Ascending aorta (tissue), 2 donors: Measurements from ENCODE around the gene NFS1. TPM values are rescaled to one million over a fixed set of nuclear protein-coding genes. Genes with fewer than 3 reads are reported as not detected.

Experiments used
- DNase-seq, 2 donors: peaks; one replicate each; pipeline ENCODE4 v3.0.0-alpha.2; 2019; ENCODE audit warnings: low spot score in 2 of 2
- H3K27ac ChIP-seq, 2 donors: fragments of 200-600 bp; sonication (generic); one replicate each; pipeline ENCODE4 v1.5.1; 2016 to 2017; ENCODE audit warnings: mild to moderate bottlenecking in 1 of 2
- H3K27me3 ChIP-seq: fragments of 200-600 bp; sonication (generic); one replicate; pipeline ENCODE4 v1.5.1; 2017
- H3K36me3 ChIP-seq, 2 donors: fragments of 200-600 bp; sonication (generic); one replicate each; pipeline ENCODE4 v1.5.1; 2016
- H3K4me1 ChIP-seq, 2 donors: fragments of 200-600 bp; sonication (generic); one replicate each; pipeline ENCODE4 v1.5.1; 2016 to 2017; ENCODE audit warnings: mild to moderate bottlenecking in 1 of 2
- H3K4me3 ChIP-seq, 2 donors: fragments of 200-600 bp; sonication (generic); one replicate each; pipeline ENCODE4 v1.5.1; 2016 to 2017; ENCODE audit warnings: mild to moderate bottlenecking in 1 of 2
- H3K9me3 ChIP-seq, 2 donors: fragments of 200-600 bp; sonication (generic); one replicate each; pipeline ENCODE4 v1.5.1; 2016
- CTCF ChIP-seq, 3 experiments: fragments of 200-600 bp in 2 of 3; fragments of 450-650 bp in 1 of 3; sonication (generic) in 2 of 3; IDR thresholded peaks; one replicate each; pipeline ENCODE4 v1.5.1; 2016 to 2019; ENCODE audit warnings: antibody characterized with exemption in 3 of 3, mild to moderate bottlenecking in 1 of 3, moderate library complexity in 1 of 3
- intact Hi-C: fragments of 100-400 bp; cut with DNase I; formaldehyde crosslinking; loops from one replicate; pipeline ENCODE4 v1.15.1; 2023
- total RNA-seq: library from RNA; depleted of rRNA; stranded (reverse); fragments of >200 nt; gene quantifications from one replicate; pipeline ENCODE4 v1.1.0, GENCODE V29; 2016

The NFS1 gene
- total RNA-seq, 1 donor from 2014 or later = 62.2 TPM

GRCh38 chr20:35650632-35651031, 48.5 kb downstream of the NFS1 start:
- Histone ChIP-seq H3K27ac (no peak overlapping the region), H3K27me3 (no peaks in the 10 kb centered on the region), H3K4me3 (no peak overlapping the region), H3K9me3 (no peaks in the 10 kb centered on the region), H3K4me1 (peaks cover 4 to 29% of the 10 kb centered on the region in 2 donors), H3K36me3 (peaks cover 18 to 29% of the 10 kb centered on the region in 2 donors)
- DNase-seq = no peak
- no peak for TF ChIP-seq CTCF (IDR thresholded peaks at IDR 0.05)
- intact Hi-C loops = no loop called here

- Histone ChIP-seq H3K36me3 (peaks cover 10 to 14% of the 10 kb centered on the region in 2 donors), H3K27me3 (no peaks in the 10 kb centered on the region), H3K4me3 (no peak overlapping the region), H3K9me3 (no peaks in the 10 kb centered on the region), H3K4me1 (peaks cover 4 to 32% of the 10 kb centered on the region in 2 donors), H3K27ac (no peak overlapping the region)
- TF ChIP-seq CTCF (IDR thresholded peaks at IDR 0.05) = no peak
- intact Hi-C loops = no loop called here
- no peak for DNase-seq
Measured at GRCh38 chr20:35648836-35649235, 50.3 kb downstream of the NFS1 start.

GRCh38 chr20:35644806-35645205, 54.3 kb downstream of the NFS1 start:
- no peak for DNase-seq
- Histone ChIP-seq H3K4me1 (peaks cover 0 to 13% of the 10 kb centered on the region in 2 donors), H3K27ac (no peak overlapping the region), H3K4me3 (no peak overlapping the region), H3K27me3 (no peaks in the 10 kb centered on the region), H3K36me3 (no peaks in the 10 kb centered on the region), H3K9me3 (no peaks in the 10 kb centered on the region)
- intact Hi-C loops = no loop called here
- TF ChIP-seq CTCF (IDR thresholded peaks at IDR 0.05) = no peak

- H3K27ac ChIP-seq = no peak overlapping the region
- no peak overlapping the region for H3K4me3 ChIP-seq
- DNase-seq = no peak
- intact Hi-C loops = no loop called here
- H3K36me3 ChIP-seq = no peaks in the 10 kb centered on the region
- H3K4me1 ChIP-seq = peaks cover 0 to 3% of the 10 kb centered on the region in 2 donors
- no peaks in the 10 kb centered on the region for H3K27me3 ChIP-seq
- H3K9me3 ChIP-seq = no peaks in the 10 kb centered on the region
- no peak for TF ChIP-seq CTCF (IDR thresholded peaks at IDR 0.05)
Measured at GRCh38 chr20:35643045-35643444, 56.1 kb downstream of the NFS1 start.

- Histone ChIP-seq H3K27me3 (no peaks in the 10 kb centered on the region), H3K4me3 (no peak overlapping the region), H3K36me3 (no peaks in the 10 kb centered on the region), H3K27ac (no peak overlapping the region), H3K4me1 (peaks cover 0 to 3% of the 10 kb centered on the region in 2 donors), H3K9me3 (no peaks in the 10 kb centered on the region)
- intact Hi-C loops = no loop called here
- no peak for TF ChIP-seq CTCF (IDR thresholded peaks at IDR 0.05)
- no peak for DNase-seq
Measured at GRCh38 chr20:35641743-35642142, 57.4 kb downstream of the NFS1 start.

- H3K27me3 ChIP-seq = no peaks in the 10 kb centered on the region
- no peak for DNase-seq
- TF ChIP-seq CTCF (IDR thresholded peaks at IDR 0.05) = no peak
Measured at GRCh38 chr20:35640724-35641123, 58.4 kb downstream of the NFS1 start.

More at GRCh38 chr20:35640724-35641123, 58.4 kb downstream of the NFS1 start:
- H3K27ac ChIP-seq = no peak overlapping the region
- H3K9me3 ChIP-seq = no peaks in the 10 kb centered on the region
- intact Hi-C loops = no loop called here
- H3K4me1 ChIP-seq = peaks cover 0 to 3% of the 10 kb centered on the region in 2 donors
- H3K4me3 ChIP-seq = no peak overlapping the region
- H3K36me3 ChIP-seq = no peaks in the 10 kb centered on the region
